HUES6 (cell line): ENCODE measurements around the gene LMLN.
A peak's percentile ranks its signal among the peaks of the same experiment; 100 is the strongest.
"Not testable (repeated sequence)": the region's sequence is repeated elsewhere in the genome, so short reads cannot be mapped to it uniquely, and the experiment has no call there.

Experiments
- H3K27ac ChIP-seq: 2 replicates; pipeline ENCODE4 v1.7.0; 2013; ENCODE audit warnings: low read depth, mild to moderate bottlenecking, low read length, inconsistent platforms
- H3K27me3 ChIP-seq: 2 replicates; pipeline ENCODE4 v1.6.1; 2013; ENCODE audit warnings: low read length; ENCODE audit not compliant: control insufficient read depth, insufficient read depth
- H3K36me3 ChIP-seq: 2 replicates; pipeline ENCODE4 v1.6.1; 2013; ENCODE audit warnings: low read length; ENCODE audit not compliant: control insufficient read depth, insufficient read depth
- H3K4me1 ChIP-seq: 2 replicates; pipeline ENCODE4 v1.6.1; 2013; ENCODE audit warnings: low read length; ENCODE audit not compliant: control insufficient read depth, insufficient read depth
- H3K4me3 ChIP-seq: 2 replicates; pipeline ENCODE4 v1.5.1; 2013; ENCODE audit warnings: low read depth, low read length
- H3K9ac ChIP-seq: one replicate; pipeline ENCODE4 v1.6.1; 2013; ENCODE audit warnings: mild to moderate bottlenecking, low read length
- H3K9me3 ChIP-seq: 2 replicates; pipeline ENCODE4 v1.6.1; 2013; ENCODE audit warnings: low read depth, low read length; ENCODE audit not compliant: control insufficient read depth, insufficient read depth

LMLN gene

GRCh38 chr3:198053462-198053861, 93.4 kb downstream of the LMLN start:
- not testable (repeated sequence) for H3K36me3 ChIP-seq, H3K9ac ChIP-seq, H3K4me1 ChIP-seq, H3K4me3 ChIP-seq, H3K27ac ChIP-seq, H3K27me3 ChIP-seq
- peaks cover 17% of the 10 kb centered on the region for H3K9me3 ChIP-seq

- Histone ChIP-seq H3K27me3 (peaks cover 11% of the 10 kb centered on the region; the same call in 1 of the 2 replicates), H3K9ac (no peak overlapping the region), H3K36me3 (no peaks in the 10 kb centered on the region), H3K9me3 (no peaks in the 10 kb centered on the region), H3K27ac (no peak overlapping the region), H3K4me1 (no peaks in the 10 kb centered on the region), H3K4me3 (no peak overlapping the region)
Measured at GRCh38 chr3:198061119-198062067, 101.4 kb downstream of the LMLN start.

GRCh38 chr3:198062068-198062465, 102.0 kb downstream of the LMLN start:
- Histone ChIP-seq H3K9me3 (no peaks in the 10 kb centered on the region), H3K9ac (no peak overlapping the region), H3K36me3 (no peaks in the 10 kb centered on the region), H3K4me1 (no peaks in the 10 kb centered on the region), H3K27ac (no peak overlapping the region), H3K4me3 (no peak overlapping the region), H3K27me3 (peaks cover 11% of the 10 kb centered on the region; the same call in 1 of the 2 replicates)

GRCh38 chr3:198064420-198064819, 104.4 kb downstream of the LMLN start:
- H3K9ac ChIP-seq = no peak overlapping the region
- no peaks in the 10 kb centered on the region for H3K36me3 ChIP-seq
- H3K27me3 ChIP-seq = peaks cover 6% of the 10 kb centered on the region; the same call in 1 of the 2 replicates
- H3K9me3 ChIP-seq = no peaks in the 10 kb centered on the region
- no peaks in the 10 kb centered on the region for H3K4me1 ChIP-seq
- no peak overlapping the region for H3K4me3 ChIP-seq
- H3K27ac ChIP-seq = no peak overlapping the region

GRCh38 chr3:198065897-198066296, 105.9 kb downstream of the LMLN start:
- peaks cover 6% of the 10 kb centered on the region; the same call in 1 of the 2 replicates for H3K27me3 ChIP-seq
- no peaks in the 10 kb centered on the region for H3K36me3 ChIP-seq
- H3K9me3 ChIP-seq = no peaks in the 10 kb centered on the region
- H3K9ac ChIP-seq = no peak overlapping the region
- no peaks in the 10 kb centered on the region for H3K4me1 ChIP-seq
- no peak overlapping the region for H3K4me3 ChIP-seq
- no peak overlapping the region for H3K27ac ChIP-seq

- Histone ChIP-seq H3K36me3 (no peaks in the 10 kb centered on the region), H3K27ac (no peak overlapping the region), H3K4me1 (peaks cover 3% of the 10 kb centered on the region; the same call in 1 of the 2 replicates), H3K27me3 (no peaks in the 10 kb centered on the region), H3K9me3 (no peaks in the 10 kb centered on the region), H3K9ac (no peak overlapping the region), H3K4me3 (no peak overlapping the region)
Measured at GRCh38 chr3:198067416-198067815, 107.4 kb downstream of the LMLN start.

- Histone ChIP-seq H3K4me3 (no peak overlapping the region), H3K27me3 (peaks cover 22% of the 10 kb centered on the region)
Measured at GRCh38 chr3:198070871-198071270, 110.9 kb downstream of the LMLN start.

GRCh38 chr3:198071602-198072287, 111.7 kb downstream of the LMLN start:
- H3K9me3 ChIP-seq = no peaks in the 10 kb centered on the region
- H3K4me3 ChIP-seq = no peak overlapping the region
- no peak overlapping the region for H3K9ac ChIP-seq
- H3K27ac ChIP-seq = no peak overlapping the region
- peaks cover 3% of the 10 kb centered on the region; the same call in 1 of the 2 replicates for H3K4me1 ChIP-seq
- H3K36me3 ChIP-seq = no peaks in the 10 kb centered on the region
- peaks cover 31% of the 10 kb centered on the region for H3K27me3 ChIP-seq

More at GRCh38 chr3:198070871-198071270, 110.9 kb downstream of the LMLN start:
- Histone ChIP-seq H3K9me3 (no peaks in the 10 kb centered on the region), H3K4me1 (peaks cover 3% of the 10 kb centered on the region; the same call in 1 of the 2 replicates), H3K27ac (no peak overlapping the region), H3K9ac (no peak overlapping the region), H3K36me3 (no peaks in the 10 kb centered on the region)

GRCh38 chr3:198076722-198077308, 116.8 kb downstream of the LMLN start:
- Histone ChIP-seq H3K27ac (no peak overlapping the region), H3K27me3 (peaks cover 76% of the 10 kb centered on the region), H3K4me1 (peaks cover 3% of the 10 kb centered on the region; the same call in 1 of the 2 replicates), H3K9me3 (peaks cover under 1% of the 10 kb centered on the region; the same call in 1 of the 2 replicates), H3K9ac (no peak overlapping the region), H3K36me3 (no peaks in the 10 kb centered on the region), H3K4me3 (no peak overlapping the region)

- H3K4me1 ChIP-seq = peaks cover 3% of the 10 kb centered on the region; the same call in 1 of the 2 replicates
- H3K4me3 ChIP-seq = peak overlapping the region; percentile 66
- H3K27ac ChIP-seq = no peak overlapping the region
- H3K27me3 ChIP-seq = peaks cover 87% of the 10 kb centered on the region
- H3K9ac ChIP-seq = no peak overlapping the region
- H3K36me3 ChIP-seq = no peaks in the 10 kb centered on the region
- peaks cover 2% of the 10 kb centered on the region; the same call in 1 of the 2 replicates for H3K9me3 ChIP-seq
Measured at GRCh38 chr3:198079771-198080520, 119.9 kb downstream of the LMLN start.
